HEK293 (cell line): ENCODE measurements around the gene RABEP2.
"Not testable (repeated sequence)": the region's sequence is repeated elsewhere in the genome, so short reads cannot be mapped to it uniquely, and the experiment has no call there.

Experiments used
- CTCF ChIA-PET: fragments of 350-600 bp; formaldehyde crosslinking; extraction: SDS; loops from one replicate; lab custom pipeline; 2021; ENCODE audit warnings: antibody characterized with exemption; lab: Yijun Ruan, JAX
- POLR2A ChIA-PET: fragments of 300-600 bp; formaldehyde crosslinking; extraction: SDS; loops from one replicate; lab custom pipeline; 2020; ENCODE audit warnings: antibody characterized with exemption, inconsistent platforms; lab: Yijun Ruan, JAX
- H3K27ac ChIP-seq: fragments of 200-500 bp; sonication (Bioruptor generic); 2 replicates; pipeline ENCODE4 v1.5.1; 2014; ENCODE audit warnings: low read depth, low read length, control low read depth, inconsistent platforms; ENCODE audit errors: extremely low read depth
- H3K36me3 ChIP-seq, 2 experiments: fragments of 200-500 bp in 1 of 2; sonication (Bioruptor generic) in 1 of 2; 1 replicate in 1 of 2; 2 replicates in 1 of 2; pipeline ENCODE4 v1.5.1; 2014 to 2017; ENCODE audit warnings: inconsistent platforms in 2 of 2, low read length in 2 of 2; ENCODE audit not compliant: control insufficient read depth in 2 of 2, insufficient read depth in 1 of 2
- H3K4me1 ChIP-seq: fragments of 200-500 bp; sonication (Bioruptor generic); 2 replicates; pipeline ENCODE4 v1.5.1; 2014; ENCODE audit warnings: mild to moderate bottlenecking, low read length, inconsistent platforms; ENCODE audit not compliant: control insufficient read depth, insufficient read depth
- H3K4me3 ChIP-seq: 2 replicates; pipeline ENCODE4 v1.5.1; 2011; ENCODE audit warnings: low read depth, mild to moderate bottlenecking, control low read depth, low read length, moderate library complexity
- H3K9me3 ChIP-seq: fragments of 200-500 bp; sonication (Bioruptor generic); 2 replicates; pipeline ENCODE4 v1.5.1; 2014; ENCODE audit warnings: low read depth, low read length, inconsistent platforms; ENCODE audit not compliant: control insufficient read depth, insufficient read depth
- BCL6B ChIP-seq: fragments of 450-650 bp; formaldehyde crosslinking; IDR thresholded peaks from 2 replicates; pipeline ENCODE4 v1.5.1; 2017; ENCODE audit warnings: missing biosample characterization, missing genetic modification characterization
- FEZF1 ChIP-seq: fragments of 450-650 bp; formaldehyde crosslinking; IDR thresholded peaks from 2 replicates; pipeline ENCODE4 v1.5.1; 2016; ENCODE audit warnings: missing biosample characterization, missing genetic modification characterization
- KLF8 ChIP-seq: fragments of 450-650 bp; formaldehyde crosslinking; IDR thresholded peaks from 2 replicates; pipeline ENCODE4 v1.5.1; 2016; ENCODE audit warnings: missing biosample characterization, missing genetic modification characterization
- MZF1 ChIP-seq: fragments of 450-650 bp; formaldehyde crosslinking; IDR thresholded peaks from 2 replicates; pipeline ENCODE4 v1.5.1; 2017; ENCODE audit warnings: missing biosample characterization, missing genetic modification characterization, borderline replicate concordance
- PRDM6 ChIP-seq: fragments of 450-650 bp; formaldehyde crosslinking; IDR thresholded peaks from 2 replicates; pipeline ENCODE4 v1.5.1; 2017; ENCODE audit warnings: missing biosample characterization, missing genetic modification characterization
- REPIN1 ChIP-seq: fragments of 450-650 bp; formaldehyde crosslinking; IDR thresholded peaks from 2 replicates; pipeline ENCODE4 v1.5.1; 2017; ENCODE audit warnings: missing biosample characterization, missing genetic modification characterization, low read depth
- ZFHX2 ChIP-seq: fragments of 450-650 bp; formaldehyde crosslinking; conservative IDR thresholded peaks from 2 replicates; pipeline ENCODE4 v1.5.1; 2016; ENCODE audit warnings: missing biosample characterization, missing genetic modification characterization
- ZNF146 ChIP-seq: fragments of 450-650 bp; formaldehyde crosslinking; IDR thresholded peaks from 2 replicates; pipeline ENCODE4 v1.5.1; 2016; ENCODE audit warnings: missing biosample characterization, missing genetic modification characterization
- ZNF423 ChIP-seq: fragments of 450-650 bp; formaldehyde crosslinking; IDR thresholded peaks from 2 replicates; pipeline ENCODE4 v1.5.1; 2016; ENCODE audit warnings: missing biosample characterization, missing genetic modification characterization
- ZNF521 ChIP-seq: fragments of 450-650 bp; formaldehyde crosslinking; IDR thresholded peaks from 2 replicates; pipeline ENCODE4 v1.5.1; 2017; ENCODE audit warnings: missing biosample characterization, mild to moderate bottlenecking, missing genetic modification characterization
- ZNF544 ChIP-seq: fragments of 450-650 bp; formaldehyde crosslinking; IDR thresholded peaks from 2 replicates; pipeline ENCODE4 v1.5.0; 2017; ENCODE audit warnings: missing biosample characterization, missing genetic modification characterization
- ZNF560 ChIP-seq: fragments of 450-650 bp; formaldehyde crosslinking; IDR thresholded peaks from 2 replicates; pipeline ENCODE4 v1.5.1; 2017; ENCODE audit warnings: missing biosample characterization, missing genetic modification characterization, borderline replicate concordance
- ZNF580 ChIP-seq: fragments of 450-650 bp; formaldehyde crosslinking; IDR thresholded peaks from 2 replicates; pipeline ENCODE4 v1.5.1; 2016; ENCODE audit warnings: missing biosample characterization, missing genetic modification characterization
- ZNF596 ChIP-seq: fragments of 450-650 bp; IDR thresholded peaks from 2 replicates; pipeline ENCODE4 v1.5.0; 2018; ENCODE audit warnings: missing biosample characterization, mild to moderate bottlenecking, missing genetic modification characterization, moderate library complexity
- ZNF623 ChIP-seq: fragments of 450-650 bp; formaldehyde crosslinking; IDR thresholded peaks from 2 replicates; pipeline ENCODE4 v1.5.1; 2016; ENCODE audit warnings: missing biosample characterization, missing genetic modification characterization
- ZNF645 ChIP-seq: fragments of 450-650 bp; formaldehyde crosslinking; IDR thresholded peaks from 2 replicates; pipeline ENCODE4; 2016; ENCODE audit warnings: missing biosample characterization, missing genetic modification characterization
- ZNF670 ChIP-seq: fragments of 450-650 bp; formaldehyde crosslinking; IDR thresholded peaks from 2 replicates; pipeline ENCODE4 v1.5.1; 2016; ENCODE audit warnings: missing biosample characterization, missing genetic modification characterization, low read depth

RABEP2 gene

GRCh38 chr16:28927815-28928214, 2.8 kb upstream of the RABEP2 start:
- 0 out of 2 replicates have a peak, but pooled peaks cover 4% of the 10 kb centered on the region for H3K4me1 ChIP-seq
- H3K4me3 ChIP-seq = no peak overlapping the region
- no peak for TF ChIP-seq ZNF560 (tag by site-specific recombination)
- no peak for TF ChIP-seq PRDM6 (tag by site-specific recombination)
- no peak for TF ChIP-seq ZNF645 (tag by site-specific recombination)
- TF ChIP-seq MZF1 = no peak
- no peak for TF ChIP-seq ZNF521
- TF ChIP-seq ZFHX2 (tag by site-specific recombination) = no peak
- TF ChIP-seq BCL6B (tag by site-specific recombination) = no peak
- no peak for TF ChIP-seq FEZF1 (tag by site-specific recombination)
- no peak for TF ChIP-seq ZNF623 (tag by site-specific recombination)
- no peak for TF ChIP-seq ZNF596 (tag by site-specific recombination)
- TF ChIP-seq ZNF544 (tag by site-specific recombination) = no peak
- no peak for TF ChIP-seq KLF8 (tag by site-specific recombination)
- TF ChIP-seq ZNF670 (tag by site-specific recombination) = no peak
- TF ChIP-seq ZNF423 (tag by site-specific recombination) = no peak
- TF ChIP-seq REPIN1 (tag by site-specific recombination) = no peak
- no peaks in the 10 kb centered on the region for H3K9me3 ChIP-seq
- ChIA-PET CTCF (interaction anchor here (1.3 to 2.9 kb wide), 2 partner anchors 17 kb away, joined by 4 to 22 read pairs; no protein-coding TSS in a partner anchor), POLR2A (no interaction called here)
- no peaks in the 10 kb centered on the region for H3K36me3 ChIP-seq
- H3K27ac ChIP-seq = no peak overlapping the region

GRCh38 chr16:28926284-28926683, 1.2 kb upstream of the RABEP2 start:
- H3K4me3 ChIP-seq = not testable (repeated sequence)
- CTCF ChIA-PET = interaction anchor here (2.9 kb wide), 1 partner anchor 18 kb away, joined by 22 read pairs; no protein-coding TSS in a partner anchor

More at GRCh38 chr16:28926284-28926683, 1.2 kb upstream of the RABEP2 start:
- TF ChIP-seq ZNF580 (peak; percentile 84), ZNF146 (tag by site-specific recombination) (peak; percentile 100)
- H3K4me1 ChIP-seq, H3K36me3 ChIP-seq, H3K27ac ChIP-seq, H3K9me3 ChIP-seq: not testable (repeated sequence)
- POLR2A ChIA-PET = interaction anchor here (0.6 to 2.8 kb wide), 4 partner anchors 14 to 80 kb away, joined by 3 to 10 read pairs (median 3); partner anchors contain the start of genes NFATC2IP and TUFM
